HG02571 (cell line): ENCODE measurements around the gene ATP8B1.

ENCODE experiments used
- ATAC-seq: cut with Tn5 transposase; IDR thresholded peaks from one replicate; pipeline ENCODE4 v1.9.1; 2021; ENCODE audit warnings: mild to moderate bottlenecking, moderate library complexity; ENCODE audit not compliant: unreplicated experiment

The ATP8B1 gene

GRCh38 chr18:57794951-57795728 lies 8.0 kb downstream of the ATP8B1 start:
- no peak for ATAC-seq

DNA sequence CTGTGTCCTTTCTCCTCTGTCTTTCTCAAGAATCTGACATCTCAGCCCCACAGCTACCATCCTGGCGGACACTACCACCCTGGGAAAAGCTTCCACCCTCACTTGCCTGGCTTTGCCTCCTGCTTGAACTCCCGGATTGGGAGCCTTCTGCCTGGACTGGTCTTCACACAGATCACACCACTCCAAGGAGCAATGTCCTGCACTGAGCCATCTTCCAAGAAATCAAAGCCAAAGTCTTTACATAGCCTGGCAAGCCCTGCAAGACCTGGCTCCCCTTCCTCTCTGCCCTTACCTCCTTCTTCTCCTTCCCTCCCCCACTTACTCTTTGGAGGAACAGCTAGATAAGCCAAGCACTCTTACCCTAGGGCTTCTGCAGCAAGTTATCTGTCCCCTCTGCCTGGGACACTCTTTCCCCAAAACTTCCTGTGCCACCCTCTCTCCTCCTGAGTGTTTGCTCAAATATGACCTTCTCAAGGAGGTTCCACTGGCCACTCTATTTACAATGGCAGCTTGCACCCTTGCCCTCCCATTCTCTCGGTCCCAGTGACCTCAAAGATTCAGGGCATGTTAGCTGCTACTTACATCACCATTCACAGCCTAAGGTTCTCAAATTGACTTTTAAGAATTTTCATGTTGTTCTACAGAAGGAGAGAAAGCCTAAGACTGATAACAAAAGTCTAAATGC lies 9.7 kb downstream of the ATP8B1 start:
- ATAC-seq = no peak

DNA sequence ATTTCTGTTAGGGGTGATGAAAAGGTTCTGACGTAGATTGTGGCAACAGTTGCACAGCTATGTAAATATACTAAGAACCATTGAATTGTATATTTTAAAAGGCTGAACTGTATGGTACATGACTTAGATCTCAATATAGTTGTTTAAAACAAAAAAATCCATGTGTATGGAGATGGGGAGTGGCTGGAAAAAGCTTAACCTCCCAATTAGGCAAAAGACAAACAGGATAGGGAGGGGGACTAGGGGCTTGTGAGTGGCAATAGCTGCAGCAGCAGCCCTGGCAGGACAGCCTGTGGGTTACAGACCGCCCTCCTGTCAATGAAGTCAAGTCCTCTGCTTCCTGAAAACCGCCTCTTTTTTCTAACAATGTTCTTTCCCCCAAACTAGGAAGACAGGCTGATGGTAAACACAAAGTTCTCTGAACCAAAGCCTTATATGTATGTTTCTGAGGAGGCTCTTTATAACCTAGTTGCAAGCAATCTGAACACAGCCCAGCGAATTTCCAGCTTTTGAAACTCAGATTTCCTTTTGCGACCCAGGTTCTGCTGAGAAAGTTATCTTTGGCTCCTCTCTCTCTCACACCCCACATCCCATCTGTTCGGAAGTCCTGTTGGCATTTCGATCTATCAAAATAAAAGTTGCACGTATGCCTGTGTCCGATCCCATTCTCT lies 10.3 kb downstream of the ATP8B1 start:
- no peak for ATAC-seq

GRCh38 chr18:57791911-57792310 lies 11.2 kb downstream of the ATP8B1 start:
- ATAC-seq = no peak

GRCh38 chr18:57791192-57791591 lies 11.9 kb downstream of the ATP8B1 start:
- no peak for ATAC-seq

DNA sequence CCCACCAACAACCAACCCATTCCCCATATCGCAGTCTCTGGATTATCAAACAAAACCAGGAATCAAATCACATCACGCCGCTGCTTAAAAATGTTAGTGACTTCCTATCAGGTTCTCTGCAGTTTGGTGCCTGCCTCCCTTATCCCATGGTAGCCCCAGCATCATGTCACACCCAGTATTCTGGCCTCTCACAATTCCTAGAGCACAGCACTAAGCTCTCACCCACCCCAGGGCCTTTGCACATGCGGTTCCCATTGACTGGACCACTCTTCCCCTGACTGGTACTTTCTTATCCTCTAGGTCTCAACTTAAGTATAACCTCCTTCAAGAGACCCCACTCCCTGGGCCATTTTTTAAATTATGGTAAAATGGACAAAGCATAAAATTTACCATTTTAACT lies 12.8 kb downstream of the ATP8B1 start:
- ATAC-seq = no peak

GRCh38 chr18:57789759-57790158 lies 13.4 kb downstream of the ATP8B1 start:
- no peak for ATAC-seq

DNA sequence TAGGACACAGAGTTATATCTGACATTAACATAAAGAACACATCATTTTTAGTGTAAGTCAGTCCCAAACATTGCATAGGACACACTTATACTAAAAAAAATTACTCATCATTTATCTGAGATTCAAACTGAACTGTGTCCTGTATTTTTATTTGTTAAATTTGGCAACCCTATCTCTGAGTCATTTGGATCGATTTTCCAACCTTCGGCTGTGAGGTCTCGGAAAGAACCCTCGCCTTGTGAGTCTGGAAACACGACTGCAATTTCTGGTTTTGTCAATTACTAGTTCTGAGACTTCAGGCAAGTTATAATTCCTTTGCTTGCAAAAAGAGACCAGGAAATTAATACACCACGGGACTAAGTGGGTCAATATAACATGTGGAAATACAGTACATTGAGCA lies 14.0 kb downstream of the ATP8B1 start:
- no peak for ATAC-seq

DNA sequence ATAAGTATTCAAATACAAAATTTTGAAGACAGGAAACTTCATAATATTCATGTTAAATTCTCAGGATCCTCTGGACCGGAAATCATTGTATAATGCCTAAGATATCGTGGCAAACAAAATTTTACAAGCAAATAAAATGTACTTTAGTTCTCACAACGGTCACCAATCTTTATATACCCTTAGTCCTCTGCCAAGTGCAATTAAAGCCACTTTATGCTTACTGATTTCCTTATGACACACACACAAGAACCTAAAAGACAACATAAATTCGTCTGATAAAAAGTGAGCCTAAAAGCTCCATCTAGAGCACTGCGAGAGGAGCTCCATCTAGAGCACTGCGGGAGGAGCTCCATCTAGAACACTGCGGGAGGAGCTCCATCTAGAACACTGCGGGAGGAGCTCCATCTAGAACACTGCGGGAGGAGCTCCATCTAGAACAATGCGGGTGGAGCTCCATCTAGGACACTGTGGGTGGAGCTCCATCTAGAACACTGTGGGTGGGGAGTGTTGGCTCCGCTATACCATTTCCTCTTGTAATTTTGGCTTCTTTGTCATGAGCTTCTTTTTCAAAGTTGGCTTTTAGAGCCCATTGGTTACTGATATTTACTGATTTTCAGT lies 15.9 kb downstream of the ATP8B1 start:
- no peak for ATAC-seq

DNA sequence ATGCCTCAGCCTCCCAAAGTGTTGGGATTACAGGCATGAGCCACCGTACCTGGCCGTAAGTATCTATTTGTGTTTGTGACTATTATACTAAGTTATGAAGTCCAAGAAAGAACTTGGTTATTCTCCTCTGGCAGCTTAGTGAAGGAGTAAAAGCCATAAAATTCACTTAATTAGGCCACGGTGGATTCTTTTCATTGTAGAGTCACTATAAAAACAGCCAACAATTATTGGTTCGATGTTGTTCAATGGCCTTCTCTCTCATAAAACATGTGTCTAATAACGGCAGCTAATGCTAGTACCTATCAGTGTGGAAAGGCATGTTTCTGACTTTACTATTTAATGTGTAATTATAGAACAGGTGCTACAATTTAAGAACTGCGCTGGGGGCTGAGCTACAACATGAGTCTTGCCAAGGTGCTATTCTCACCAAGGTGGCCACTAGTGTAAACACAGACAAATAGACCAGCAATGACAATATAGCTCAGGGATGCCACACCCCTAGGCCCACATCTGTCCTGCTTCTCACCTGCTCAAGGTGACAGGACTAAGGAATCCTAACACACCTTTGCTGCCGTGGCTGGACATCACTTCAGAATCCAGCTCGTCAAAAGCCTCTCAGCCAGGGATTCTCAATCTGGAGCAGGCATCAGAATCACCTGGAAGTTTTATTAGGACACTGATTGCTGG lies 17.2 kb downstream of the ATP8B1 start:
- no peak for ATAC-seq

DNA sequence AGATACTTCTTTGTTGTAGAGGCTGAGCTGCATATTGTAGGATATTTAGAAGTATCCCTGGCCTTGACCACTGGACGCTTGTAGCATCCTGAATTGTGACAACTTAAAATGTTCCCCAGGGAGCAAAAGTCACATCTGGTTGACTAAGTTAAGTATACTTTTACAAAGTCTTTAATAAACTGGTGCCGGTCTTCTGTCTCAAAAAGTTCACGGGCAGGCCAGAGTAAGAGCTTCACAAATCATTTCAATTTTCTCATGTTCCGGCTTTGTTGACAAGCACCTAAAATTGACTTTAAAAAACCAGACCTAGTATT lies 18.4 kb downstream of the ATP8B1 start:
- ATAC-seq = no peak

DNA sequence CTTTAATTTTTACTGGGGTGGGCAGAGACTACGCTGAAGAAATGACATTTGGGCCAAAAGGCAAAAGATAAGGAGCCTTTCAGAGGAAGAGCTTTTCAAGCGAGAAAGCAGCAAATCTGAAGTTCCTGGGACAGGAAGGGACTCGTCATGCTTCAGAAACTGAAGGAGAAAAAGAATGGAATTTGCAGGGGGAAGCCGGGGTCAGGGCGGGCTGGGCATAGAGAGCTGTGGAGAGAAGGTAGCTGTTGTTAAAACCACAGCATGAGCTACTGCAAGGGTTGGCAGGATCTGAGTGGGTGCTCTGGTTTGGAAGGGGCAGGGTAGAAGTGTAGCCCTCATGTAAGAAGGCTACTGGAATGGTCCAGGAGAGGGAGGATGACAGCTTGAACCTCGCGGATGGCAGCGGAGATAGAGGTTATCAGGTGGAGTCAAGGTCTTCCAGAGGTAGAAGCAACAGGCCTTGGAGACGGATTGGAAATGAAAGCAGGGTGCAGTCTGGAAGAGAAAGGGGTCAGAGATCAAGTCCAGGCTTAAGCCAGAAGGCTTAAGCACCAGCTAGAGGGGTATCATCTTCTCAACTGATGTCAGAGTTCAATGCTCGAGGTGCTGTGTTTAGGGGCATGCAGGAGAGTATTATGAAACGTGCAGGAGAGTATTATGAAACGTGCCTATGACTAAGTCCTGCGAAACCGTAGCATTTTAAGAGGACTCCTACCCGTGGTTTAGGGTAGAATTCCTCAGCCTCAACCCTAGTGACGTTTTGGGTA lies 18.9 kb downstream of the ATP8B1 start:
- no peak for ATAC-seq

GRCh38 chr18:57782049-57782448 lies 21.1 kb downstream of the ATP8B1 start:
- ATAC-seq = no peak

- ATAC-seq = peak; percentile 53
These were observed 22.3 kb downstream of the ATP8B1 start for GRCh38 chr18:57780706-57781347.

DNA sequence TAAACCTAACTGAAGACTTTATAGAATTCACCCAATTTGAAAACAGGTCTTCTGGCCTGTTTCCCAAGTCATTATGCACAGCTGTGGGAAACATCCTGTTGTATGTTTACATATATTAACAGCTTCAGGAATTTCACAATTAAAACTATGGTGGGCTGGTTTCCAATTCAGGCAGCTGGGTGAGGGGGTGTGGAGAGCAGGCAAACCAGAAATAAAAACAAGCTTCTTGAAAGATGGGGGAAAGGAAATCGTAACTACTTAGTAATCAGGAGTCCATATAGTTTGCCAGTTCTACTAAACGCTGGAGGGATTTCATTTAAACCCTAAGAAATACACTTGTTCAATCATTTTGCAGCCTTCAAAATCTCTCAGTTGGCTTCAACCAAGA lies 22.8 kb downstream of the ATP8B1 start:
- ATAC-seq = no peak

- ATAC-seq = no peak
These were observed 26.3 kb downstream of the ATP8B1 start for GRCh38 chr18:57776767-57777166.

GRCh38 chr18:57776354-57776753 lies 26.8 kb downstream of the ATP8B1 start:
- no peak for ATAC-seq

GRCh38 chr18:57775937-57776336 lies 27.2 kb downstream of the ATP8B1 start:
- ATAC-seq = no peak

DNA sequence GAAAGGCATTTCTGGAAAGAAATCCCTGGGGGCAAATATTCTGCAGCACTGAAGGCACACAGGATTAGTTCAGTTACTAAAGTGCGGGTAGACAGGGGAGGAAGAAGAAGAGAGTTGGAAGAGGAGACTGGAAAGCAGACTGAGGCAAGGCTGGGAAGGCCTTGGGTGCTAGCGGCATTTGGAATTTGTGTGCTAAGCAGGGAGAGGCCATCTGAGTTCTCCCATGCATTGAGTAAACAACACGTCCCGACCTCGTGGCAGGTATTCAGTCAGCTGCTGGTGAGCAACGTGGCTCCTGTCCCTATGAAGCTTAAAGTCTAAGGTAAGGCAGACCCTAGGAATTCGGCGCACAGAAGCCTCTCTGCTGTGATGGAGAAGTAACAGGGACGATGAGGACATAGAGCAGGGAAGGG lies 30.7 kb downstream of the ATP8B1 start:
- no peak for ATAC-seq

- no peak for ATAC-seq
These were observed 31.5 kb downstream of the ATP8B1 start for GRCh38 chr18:57771626-57772025.
